GM19035 (cell line): Measurements from ENCODE around the gene IMMP2L.
"Not testable (repeated sequence)": the region's sequence is repeated elsewhere in the genome, so short reads cannot be mapped to it uniquely, and the experiment has no call there.

Experiments used
- ATAC-seq: cut with Tn5 transposase; IDR thresholded peaks from one replicate; pipeline ENCODE4 v1.9.1; 2021; ENCODE audit not compliant: unreplicated experiment

Gene IMMP2L

DNA sequence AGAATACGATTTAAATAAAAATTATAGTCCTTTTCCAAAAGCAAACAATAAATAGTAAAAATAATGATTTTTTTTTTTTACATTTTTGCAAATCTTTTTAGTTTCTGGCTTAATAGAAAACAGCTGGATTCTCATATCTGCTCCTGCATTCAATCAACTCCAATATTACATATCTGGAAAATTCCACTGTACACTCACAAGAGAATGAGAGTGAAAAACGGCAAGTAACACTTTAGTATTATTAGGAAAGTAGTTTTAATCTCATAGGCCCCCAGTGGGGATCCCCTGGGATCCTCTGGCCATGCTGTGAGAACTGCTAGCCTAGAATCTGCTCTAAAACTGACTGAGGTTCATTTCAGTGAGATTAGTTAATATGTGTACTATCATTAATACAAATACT lies 599.9 kb downstream of the IMMP2L start:
- ATAC-seq, result no peak

DNA sequence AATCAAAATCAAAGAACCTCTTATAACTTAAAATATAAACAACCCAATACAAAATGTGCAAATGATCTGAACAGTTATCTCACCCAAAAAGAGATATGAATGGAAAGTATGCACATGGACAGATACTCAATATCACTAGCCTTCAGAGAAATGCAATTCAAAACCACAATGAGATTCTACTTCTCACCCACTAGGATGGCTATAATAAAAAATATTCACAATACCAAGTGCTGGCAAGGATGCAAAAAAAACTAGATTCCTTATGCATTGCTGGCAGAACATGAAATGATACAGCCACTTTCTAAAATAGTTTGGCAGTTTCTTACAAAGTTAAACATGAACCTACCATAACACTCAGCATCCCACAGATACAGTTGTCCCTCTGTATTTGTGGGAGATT lies 601.5 kb downstream of the IMMP2L start:
- no peak for ATAC-seq

DNA sequence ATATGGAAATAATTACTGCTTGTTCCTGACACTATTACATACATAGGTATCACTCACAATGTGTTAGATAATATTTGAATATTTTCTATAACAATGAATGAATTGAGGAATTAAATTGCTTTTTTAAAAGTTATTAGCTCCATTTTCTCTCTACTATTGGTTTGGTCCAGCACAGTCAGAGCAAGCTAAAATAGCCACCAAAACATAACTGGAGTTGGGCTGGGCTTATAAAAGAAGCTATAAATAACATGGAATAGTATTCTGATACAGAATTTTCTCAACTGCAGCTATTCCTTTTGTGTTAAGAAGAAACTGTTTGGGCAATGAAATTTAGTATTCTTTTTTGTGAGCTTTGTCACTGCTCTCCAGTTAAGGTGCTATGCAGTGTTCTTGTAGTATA lies 614.0 kb downstream of the IMMP2L start:
- no peak for ATAC-seq

DNA sequence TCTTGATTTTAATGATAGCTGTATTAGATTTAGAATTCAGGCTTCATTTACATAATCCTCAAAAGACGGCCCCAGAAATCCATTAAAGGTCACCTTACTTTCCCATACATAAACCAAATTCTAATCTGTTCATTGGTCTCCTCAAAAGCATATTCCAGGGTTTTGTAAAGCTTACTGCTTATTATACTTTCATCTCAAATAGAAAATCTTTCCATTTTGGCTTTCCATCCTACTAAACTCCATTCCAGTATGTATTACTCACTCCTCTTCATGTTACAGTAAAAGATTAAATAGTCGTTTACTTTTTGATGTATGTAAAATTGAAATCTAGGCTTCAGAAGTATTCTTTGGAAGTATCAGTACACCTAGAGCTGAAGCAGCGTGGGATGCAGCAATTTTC lies 614.9 kb downstream of the IMMP2L start:
- no peak for ATAC-seq

DNA sequence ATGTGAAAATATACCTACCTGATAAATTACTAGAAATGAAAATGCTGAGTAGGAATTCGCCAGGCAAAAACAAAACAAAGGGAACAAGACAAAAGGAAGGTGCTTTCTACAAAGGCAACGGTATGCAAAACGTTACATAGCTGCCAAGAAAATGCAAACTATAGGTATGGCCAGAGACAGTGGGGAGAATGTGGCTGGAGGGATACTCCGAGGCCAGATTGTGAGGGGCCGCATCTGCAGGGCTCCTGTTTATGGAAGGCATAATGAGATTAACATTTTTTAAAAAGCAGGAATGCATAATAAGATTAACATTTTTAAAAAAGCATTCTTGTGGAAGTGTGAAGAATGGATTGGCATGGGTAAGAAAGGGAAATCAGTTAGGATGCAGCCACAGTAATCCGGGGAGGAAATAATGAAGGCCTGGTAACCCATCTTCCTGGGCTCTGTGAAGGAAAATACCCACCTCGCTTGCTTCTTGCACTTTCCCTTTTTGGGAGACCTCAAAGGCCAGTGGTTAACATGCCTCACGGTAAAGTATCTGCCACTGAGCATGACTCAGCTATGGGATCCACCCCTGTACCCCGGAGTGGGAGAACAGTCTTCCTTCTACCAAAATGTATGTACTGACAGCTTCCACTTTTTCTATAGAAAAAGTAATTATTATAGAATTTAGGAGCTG lies 617.2 kb downstream of the IMMP2L start:
- ATAC-seq, result no peak

DNA sequence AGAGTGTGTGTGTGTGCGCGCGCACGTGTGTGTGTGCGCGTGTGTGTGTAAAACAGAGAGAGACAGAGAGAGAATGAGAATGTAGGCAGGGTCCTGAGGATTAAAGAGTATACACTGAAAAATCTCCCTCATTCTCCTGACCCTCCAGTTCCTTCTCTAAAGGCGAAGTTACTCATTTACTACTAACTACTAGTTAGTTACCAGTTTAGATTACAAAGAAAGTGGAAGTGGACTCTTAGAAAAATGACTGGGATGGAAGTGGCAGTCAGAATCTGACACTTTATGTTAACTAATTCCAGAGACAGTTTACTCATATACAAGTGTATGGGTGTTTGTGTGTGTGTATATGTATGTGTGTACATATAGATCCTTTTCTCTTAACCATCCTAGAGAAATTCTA lies 617.8 kb downstream of the IMMP2L start:
- no peak for ATAC-seq

DNA sequence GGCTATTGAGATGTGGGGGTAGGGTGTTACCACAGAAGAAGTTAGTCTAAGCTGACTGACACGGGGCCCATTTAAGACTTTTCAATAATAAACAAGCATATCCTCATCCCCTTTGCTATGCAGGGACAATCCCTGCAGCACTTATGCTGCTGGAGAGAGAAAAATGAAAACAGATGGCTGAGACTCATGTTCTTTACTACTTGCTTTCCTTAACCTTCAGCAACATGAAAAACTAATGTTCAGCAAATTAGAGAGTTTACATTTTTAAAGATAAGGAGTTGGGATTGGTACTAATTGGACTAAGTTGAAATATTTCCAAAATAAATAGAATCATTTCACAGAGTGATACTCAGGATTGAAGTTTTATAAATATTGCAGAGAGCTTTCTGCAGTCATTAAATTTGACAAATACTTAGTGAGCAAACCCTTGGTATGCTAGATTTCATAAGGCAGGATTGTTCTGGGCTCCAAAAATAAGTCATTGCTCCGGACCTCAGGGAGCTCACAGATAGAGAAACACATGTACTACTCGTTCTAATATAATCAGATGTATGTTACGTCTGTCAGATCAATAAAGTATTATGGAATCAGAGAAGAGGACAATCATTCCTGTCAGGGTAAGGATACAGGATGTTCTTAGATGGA lies 618.5 kb downstream of the IMMP2L start:
- ATAC-seq, result no peak

DNA sequence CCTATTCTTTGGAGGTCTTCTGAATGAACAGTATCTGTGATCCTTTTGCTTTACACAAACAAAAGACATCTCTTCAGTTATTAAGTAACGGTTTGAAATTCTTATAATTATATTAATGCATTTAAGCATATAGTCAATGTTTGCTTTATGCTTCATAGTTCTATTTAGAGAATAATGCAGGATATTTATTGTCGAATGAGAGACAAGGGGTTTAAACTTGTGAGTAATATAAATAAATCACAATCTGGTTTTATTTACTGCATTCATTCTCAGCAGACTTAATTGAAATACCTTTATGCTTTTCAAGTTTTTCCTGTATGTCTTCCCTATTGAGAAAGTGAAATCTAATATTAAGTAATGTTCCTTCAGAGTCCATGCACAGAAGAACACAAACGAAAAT lies 620.9 kb downstream of the IMMP2L start:
- ATAC-seq, result no peak

DNA sequence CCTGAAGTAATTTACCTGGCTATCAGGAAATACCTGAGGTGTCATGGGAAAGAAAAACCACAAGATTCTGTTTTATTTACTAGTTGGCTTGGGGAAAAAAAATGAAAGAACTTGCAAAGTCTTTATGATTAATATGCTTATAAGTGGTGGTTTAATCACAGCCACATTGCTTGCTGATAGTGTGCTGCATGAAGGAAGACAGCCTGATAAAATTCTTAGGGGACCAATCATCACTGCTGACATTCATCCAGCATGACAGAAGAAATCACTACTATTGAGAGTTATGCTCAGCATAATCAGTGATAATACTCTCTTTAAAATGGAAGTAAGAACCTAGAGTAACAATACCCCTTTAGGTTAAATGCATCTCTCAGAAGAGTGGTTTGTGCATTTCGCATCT lies 621.5 kb downstream of the IMMP2L start:
- ATAC-seq, result no peak

DNA sequence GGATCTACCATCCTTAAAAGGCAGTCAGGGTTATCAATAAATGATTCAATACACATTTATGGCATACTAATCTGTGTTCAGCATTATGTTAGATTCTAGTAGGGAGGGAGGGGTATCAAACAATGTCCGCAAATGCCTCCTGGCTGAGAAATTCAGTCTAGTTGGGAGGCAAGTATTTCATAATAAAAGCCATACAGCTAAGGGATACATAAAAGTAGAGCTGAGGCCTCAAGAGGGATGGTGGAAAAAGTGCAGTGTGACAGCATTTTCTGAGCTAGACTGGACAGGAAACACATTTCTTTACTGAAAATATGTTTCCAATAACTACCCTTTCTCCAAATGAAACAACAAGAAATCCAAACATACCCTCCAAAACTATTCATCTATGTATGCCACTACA lies 624.1 kb downstream of the IMMP2L start:
- ATAC-seq, result no peak

DNA sequence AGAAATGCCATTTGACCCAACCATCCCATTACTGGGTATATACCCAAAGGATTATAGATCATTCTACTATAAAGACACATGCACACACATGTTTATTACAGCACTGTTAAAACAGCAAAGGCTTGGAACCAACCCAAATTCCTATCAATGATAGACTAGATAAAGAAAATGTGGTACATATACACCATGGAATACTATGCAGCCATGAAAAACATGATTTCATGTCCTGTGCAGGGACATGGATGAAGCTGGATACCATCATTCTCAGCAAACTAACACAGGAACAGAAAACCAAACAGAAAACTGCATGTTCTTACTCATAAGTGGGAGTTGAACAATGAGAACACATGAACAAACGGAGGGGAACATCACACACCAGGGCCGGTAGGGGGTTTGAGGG lies 625.6 kb downstream of the IMMP2L start:
- ATAC-seq, result not testable (repeated sequence)

DNA sequence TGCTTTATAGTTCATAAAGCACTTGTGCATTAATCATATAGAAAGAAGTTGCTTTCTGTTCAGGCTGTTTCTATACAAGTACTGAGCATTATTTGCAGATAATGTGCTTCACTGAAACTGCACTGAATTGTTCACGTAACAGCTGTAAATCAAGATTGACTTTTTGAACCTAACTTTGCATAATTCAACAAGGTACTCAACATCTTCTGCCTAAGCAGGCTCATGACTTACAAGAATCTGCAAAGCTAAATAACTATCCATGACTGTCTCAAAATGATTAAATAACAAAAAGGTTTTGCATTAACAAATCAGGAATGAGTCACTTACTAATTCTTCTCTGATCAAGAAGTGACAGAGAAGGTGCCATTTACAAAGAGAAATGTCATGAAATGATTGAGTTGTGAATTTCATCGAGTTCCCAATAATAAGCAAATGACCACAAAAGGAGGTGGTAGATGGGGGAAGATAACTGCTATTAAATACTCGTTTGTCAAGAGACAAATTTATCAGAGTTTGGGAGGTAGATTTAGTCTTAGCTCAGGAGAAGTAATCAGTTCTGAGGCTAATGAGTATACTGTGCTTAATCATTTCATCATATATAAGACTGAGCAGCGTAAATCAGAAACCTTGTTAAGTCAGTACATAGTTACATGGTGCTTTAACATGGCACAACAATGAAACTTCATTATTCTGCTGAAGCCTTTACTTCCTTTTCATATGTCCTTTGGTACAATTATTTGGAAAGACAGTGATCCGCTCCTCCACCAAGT lies 632.6 kb downstream of the IMMP2L start:
- no peak for ATAC-seq

DNA sequence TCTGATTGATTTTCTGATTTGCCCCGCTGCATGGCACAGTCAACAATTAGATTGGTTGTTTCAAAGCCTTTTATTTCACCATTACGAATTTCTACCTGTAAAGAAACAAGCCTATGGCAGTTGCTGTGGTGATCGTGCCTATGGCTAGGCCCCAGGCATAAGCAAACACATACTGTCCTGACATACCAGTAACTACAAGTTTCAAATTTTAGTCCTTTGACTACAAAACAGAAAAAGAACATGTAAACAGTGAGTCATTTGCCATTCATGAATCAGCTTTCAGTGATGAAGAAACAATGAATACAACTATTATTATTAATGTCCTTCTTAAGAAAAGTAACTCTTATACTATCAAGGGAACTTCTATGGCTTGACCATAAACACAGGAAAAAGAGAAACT lies 639.4 kb downstream of the IMMP2L start:
- ATAC-seq, result no peak

DNA sequence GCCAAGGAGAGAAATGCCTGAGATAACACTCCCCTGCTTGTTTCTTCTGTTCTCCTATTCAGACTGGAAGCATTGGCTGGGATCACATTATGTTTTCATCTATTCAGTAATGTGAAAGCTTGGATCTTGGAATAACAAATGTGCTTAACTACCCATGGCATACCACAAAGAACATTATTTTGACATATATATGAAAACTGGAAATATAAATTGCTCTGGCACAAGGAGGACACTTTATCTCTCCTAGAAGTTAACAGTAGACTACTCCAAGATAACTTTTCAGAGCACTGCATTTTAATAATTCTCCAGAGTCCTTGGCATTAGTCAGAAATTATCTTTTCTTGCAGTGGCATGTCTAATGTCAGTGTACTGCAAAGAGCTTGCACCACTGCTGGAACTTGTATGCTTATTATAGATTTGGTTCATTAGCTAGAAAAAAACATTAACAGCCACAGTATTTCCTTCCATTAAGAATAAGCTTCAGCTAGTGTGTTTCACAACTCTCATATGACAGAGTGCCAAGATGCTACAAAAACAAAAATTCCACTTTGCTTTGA lies 640.6 kb downstream of the IMMP2L start:
- ATAC-seq, result no peak

DNA sequence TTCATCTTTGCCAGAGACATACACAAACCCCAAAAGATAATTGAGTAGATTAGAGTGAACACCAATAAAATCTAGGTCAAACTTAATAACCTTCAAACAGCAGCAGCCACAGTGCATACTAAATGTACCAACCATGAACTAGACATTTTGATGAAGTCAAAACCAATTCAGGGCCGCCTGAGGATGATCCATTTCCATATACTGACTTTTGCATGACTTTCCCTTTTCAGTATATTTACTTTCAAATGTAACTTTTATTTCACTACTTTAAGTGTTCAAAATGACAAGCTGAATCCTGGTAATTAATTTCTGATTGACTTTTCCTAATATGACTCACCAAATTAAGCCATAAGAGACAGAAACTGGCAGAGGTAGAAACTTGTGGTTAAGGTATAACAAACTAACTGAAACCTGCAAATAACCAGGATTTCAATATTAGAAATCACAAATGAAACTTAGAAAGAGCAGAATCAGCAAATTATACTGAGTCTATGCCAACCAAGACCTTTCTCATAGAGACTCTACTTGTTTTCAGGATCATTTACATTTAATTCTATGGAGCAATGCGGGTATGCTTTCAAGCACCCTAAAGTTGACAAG lies 643.2 kb downstream of the IMMP2L start:
- ATAC-seq, result peak; percentile 66

DNA sequence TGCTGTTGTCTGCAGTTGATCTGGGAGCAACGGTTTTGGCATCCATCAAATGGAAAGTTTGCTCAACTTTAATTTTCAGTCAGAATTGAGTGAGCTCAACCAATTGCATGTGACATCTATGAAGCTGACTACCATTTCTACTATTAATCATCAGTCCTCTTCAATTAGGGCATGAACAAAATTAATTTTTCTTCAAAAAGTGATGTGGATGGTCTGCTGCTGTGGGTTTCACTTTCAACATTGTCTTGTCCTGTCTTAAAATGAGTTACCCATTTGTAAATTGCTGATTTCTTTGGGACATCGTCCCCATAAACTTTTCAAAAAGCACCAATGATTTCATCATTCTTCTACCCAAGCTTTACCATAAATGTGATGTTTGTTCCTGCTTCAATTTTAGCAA lies 648.0 kb downstream of the IMMP2L start:
- ATAC-seq, result no peak

DNA sequence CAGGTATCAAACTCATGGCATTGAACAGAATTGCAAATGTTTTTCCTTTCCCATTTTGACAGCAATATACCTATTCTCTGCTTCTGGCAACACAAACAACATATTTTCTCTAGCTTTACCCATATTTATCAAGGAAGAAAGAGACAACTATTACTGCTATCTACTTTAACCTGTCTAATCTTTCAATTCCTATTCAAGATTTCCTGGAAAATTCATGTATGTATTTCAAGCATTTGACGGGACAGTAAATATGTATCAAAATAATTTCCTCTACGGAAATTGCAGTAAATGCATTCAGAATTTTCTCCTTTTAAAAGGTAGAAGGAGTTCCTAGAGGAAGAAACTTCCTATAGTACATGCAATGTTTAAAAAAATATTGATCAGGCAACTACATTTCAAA lies 650.7 kb downstream of the IMMP2L start:
- ATAC-seq, result no peak

DNA sequence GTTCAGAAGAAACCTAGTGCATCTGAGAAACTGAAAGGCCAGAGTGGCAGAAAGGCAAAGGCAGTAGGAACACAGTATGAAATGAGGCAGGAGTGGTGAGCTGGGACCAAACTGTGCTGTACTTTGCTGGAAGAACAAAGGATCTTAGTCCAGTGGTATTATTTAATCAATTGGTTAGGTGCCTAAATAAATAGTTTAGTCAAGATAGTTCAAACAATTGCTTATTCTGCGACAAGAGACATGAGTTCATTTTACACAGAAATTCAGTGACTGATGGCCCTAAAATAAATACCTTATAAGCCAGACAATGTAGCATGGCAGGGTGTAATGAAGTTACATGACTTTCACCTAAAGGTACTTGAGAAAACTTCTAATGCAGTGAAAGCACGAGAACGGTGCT lies 653.2 kb downstream of the IMMP2L start:
- ATAC-seq, result no peak

DNA sequence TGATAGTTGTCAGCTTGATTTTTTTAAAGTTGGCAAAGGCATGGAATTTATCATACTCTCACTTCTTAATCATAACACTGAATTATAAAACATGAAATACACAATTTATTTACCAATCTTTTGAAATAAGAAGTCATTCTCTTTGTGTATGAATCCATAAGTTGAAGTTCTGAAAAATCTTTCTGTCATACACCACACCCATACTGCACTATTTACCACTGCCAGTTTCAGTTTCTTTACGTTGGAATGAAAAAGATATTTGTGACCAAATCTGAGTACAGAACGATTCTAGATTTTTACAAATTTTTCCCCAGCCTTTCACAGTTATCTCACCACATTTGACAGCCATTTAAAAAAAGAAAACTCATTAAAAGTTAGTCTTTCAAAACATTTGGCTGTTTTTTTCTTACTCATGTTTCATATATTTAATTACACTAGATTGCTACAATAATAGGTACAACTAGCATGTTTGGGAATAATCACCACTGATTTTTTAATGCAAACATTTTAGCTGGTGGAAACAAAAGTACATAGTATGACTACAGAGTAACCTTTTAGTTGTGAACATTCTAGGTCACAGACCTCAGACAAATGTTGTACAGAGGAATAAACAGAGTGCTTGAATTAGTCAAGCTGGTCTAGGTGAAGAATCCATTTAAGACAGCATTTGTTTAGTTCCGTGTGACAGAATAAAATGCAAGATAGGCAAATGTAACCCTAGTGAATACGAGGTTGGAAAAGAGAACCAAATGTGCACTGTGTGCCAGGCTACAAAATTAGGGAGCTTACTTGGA lies 656.3 kb downstream of the IMMP2L start:
- ATAC-seq, result no peak

DNA sequence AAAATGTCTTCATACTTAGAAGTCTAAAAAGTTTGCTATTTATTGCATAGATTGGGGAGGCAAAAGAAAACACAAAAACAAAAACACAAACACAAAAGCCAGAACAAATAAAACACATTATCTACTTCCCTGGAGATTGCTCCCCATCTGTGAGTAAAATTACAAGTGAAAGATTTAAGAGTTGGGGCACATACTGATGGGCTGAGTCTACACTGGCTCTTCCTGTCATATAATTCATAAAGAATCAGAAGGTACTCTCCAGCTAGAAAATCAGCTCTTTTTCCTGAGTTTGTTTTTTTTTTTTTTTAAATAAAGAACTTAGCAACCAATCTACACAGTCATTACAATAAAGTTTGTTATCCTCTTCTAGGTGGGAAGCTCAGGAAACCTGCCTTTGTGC lies 663.8 kb downstream of the IMMP2L start:
- ATAC-seq, result no peak

DNA sequence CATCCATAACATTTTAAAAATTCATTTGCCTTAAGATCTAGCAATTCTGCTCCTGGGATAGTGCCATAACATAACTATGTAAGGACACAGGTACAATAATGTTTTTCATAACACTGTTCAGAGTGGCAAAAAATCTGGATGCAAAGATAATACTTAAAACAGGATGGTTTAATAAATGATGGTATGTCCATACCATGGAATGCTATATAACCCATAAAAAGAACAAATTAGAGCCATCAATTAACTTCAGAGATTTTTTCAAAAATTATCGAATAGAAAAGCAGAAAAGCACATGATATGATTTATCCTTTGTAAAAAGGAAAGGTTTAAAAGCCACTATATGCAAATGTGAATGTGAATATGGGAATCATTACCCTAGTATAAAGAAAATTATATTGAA lies 664.8 kb downstream of the IMMP2L start:
- ATAC-seq, result no peak
